Measurements from ENCODE around the gene HAVCR2. TPM values are rescaled to one million over a fixed set of nuclear protein-coding genes. Genes with fewer than 3 reads are reported as not detected.
"Not testable (repeated sequence)": the region's sequence is repeated elsewhere in the genome, so short reads cannot be mapped to it uniquely, and the experiment has no call there.

The HAVCR2 gene
- total RNA-seq, 2 donors from 2014 or later, result 16.8 to 38.0 TPM

- Histone ChIP-seq H3K27me3 (replicated peaks; ENCODE audit: insufficient read depth) (no peaks in the 10 kb centered on the region), H3K4me1 (ENCODE audit: control insufficient read depth in 1 of 2, low read depth in 2 of 2) (no peaks in the 10 kb centered on the region), H3K9me3 (no peaks in the 10 kb centered on the region), H3K4me3 (no peak overlapping the region), H3K36me3 (no peaks in the 10 kb centered on the region), H3K27ac (no peak overlapping the region)
- ATAC-seq (ENCODE audit: insufficient number of reproducible peaks, low FRiP score, low read depth) (no peak), DNase-seq (ENCODE audit: low spot score) (no peak)
- no peak for TF ChIP-seq CTCF (IDR thresholded peaks at IDR 0.05)
Measured at GRCh38 chr5:157051604-157052245, 57.1 kb downstream of the HAVCR2 start.

- Histone ChIP-seq H3K27me3 (replicated peaks; ENCODE audit: insufficient read depth) (no peaks in the 10 kb centered on the region), H3K27ac (no peak overlapping the region), H3K4me3 (no peak overlapping the region), H3K9me3 (no peaks in the 10 kb centered on the region), H3K4me1 (ENCODE audit: control insufficient read depth in 1 of 2, low read depth in 2 of 2) (no peaks in the 10 kb centered on the region), H3K36me3 (no peaks in the 10 kb centered on the region)
- no peak for ATAC-seq (ENCODE audit: insufficient number of reproducible peaks, low FRiP score, low read depth)
- no peak for TF ChIP-seq CTCF (IDR thresholded peaks at IDR 0.05)
- DNase-seq (ENCODE audit: low spot score), result no peak
Measured at GRCh38 chr5:157050050-157050449, 58.8 kb downstream of the HAVCR2 start.

- DNase-seq (ENCODE audit: low spot score), result no peak
- Histone ChIP-seq H3K9me3 (no peaks in the 10 kb centered on the region), H3K36me3 (no peaks in the 10 kb centered on the region), H3K27me3 (replicated peaks; ENCODE audit: insufficient read depth) (no peaks in the 10 kb centered on the region), H3K4me3 (no peak overlapping the region), H3K27ac (no peak overlapping the region), H3K4me1 (ENCODE audit: control insufficient read depth in 1 of 2, low read depth in 2 of 2) (no peaks in the 10 kb centered on the region)
- ATAC-seq (ENCODE audit: insufficient number of reproducible peaks, low FRiP score, low read depth), result no peak
- TF ChIP-seq CTCF (IDR thresholded peaks at IDR 0.05), result no peak
Measured at GRCh38 chr5:157049605-157050004, 59.2 kb downstream of the HAVCR2 start.

GRCh38 chr5:157047898-157048297 is 60.9 kb downstream of the HAVCR2 start:
- no peak overlapping the region for H3K4me3 ChIP-seq
- no peak for TF ChIP-seq CTCF (IDR thresholded peaks at IDR 0.05)
- DNase-seq (ENCODE audit: low spot score) (no peak), ATAC-seq (ENCODE audit: insufficient number of reproducible peaks, low FRiP score, low read depth) (no peak)
- no peaks in the 10 kb centered on the region for H3K9me3 ChIP-seq
- H3K27ac ChIP-seq, result no peak overlapping the region
- H3K27me3 ChIP-seq (replicated peaks; ENCODE audit: insufficient read depth), result no peaks in the 10 kb centered on the region
- H3K4me1 ChIP-seq (ENCODE audit: control insufficient read depth in 1 of 2, low read depth in 2 of 2), result no peaks in the 10 kb centered on the region
- no peaks in the 10 kb centered on the region for H3K36me3 ChIP-seq

GRCh38 chr5:157047016-157047415 is 61.8 kb downstream of the HAVCR2 start:
- H3K27me3 ChIP-seq (replicated peaks; ENCODE audit: insufficient read depth); ATAC-seq (ENCODE audit: insufficient number of reproducible peaks, low FRiP score, low read depth); H3K4me3 ChIP-seq; H3K27ac ChIP-seq; H3K4me1 ChIP-seq (ENCODE audit: control insufficient read depth in 1 of 2, low read depth in 2 of 2); H3K36me3 ChIP-seq; H3K9me3 ChIP-seq; DNase-seq (ENCODE audit: low spot score): not testable (repeated sequence)

GRCh38 chr5:157046041-157046440 is 62.8 kb downstream of the HAVCR2 start:
- no peak for DNase-seq (ENCODE audit: low spot score)
- Histone ChIP-seq H3K4me3 (no peak overlapping the region), H3K9me3 (no peaks in the 10 kb centered on the region), H3K27ac (no peak overlapping the region), H3K36me3 (no peaks in the 10 kb centered on the region), H3K4me1 (ENCODE audit: control insufficient read depth in 1 of 2, low read depth in 2 of 2) (no peaks in the 10 kb centered on the region), H3K27me3 (replicated peaks; ENCODE audit: insufficient read depth) (no peaks in the 10 kb centered on the region)
- no peak for TF ChIP-seq CTCF (IDR thresholded peaks at IDR 0.05)
- ATAC-seq (ENCODE audit: insufficient number of reproducible peaks, low FRiP score, low read depth), result no peak
